Activated CD8-positive, alpha-beta T cell treated with anti-CD3 and anti-CD28 coated beads, Interleukin-2, amount 10 ng/mL, durations not matched to agents 7 days and 5 days (primary cell): ENCODE data around the gene SNX14. TPM values are rescaled to one million over a fixed set of nuclear protein-coding genes. Genes with fewer than 3 reads are reported as not detected.
"Not testable (repeated sequence)": the region's sequence is repeated elsewhere in the genome, so short reads cannot be mapped to it uniquely, and the experiment has no call there.

Experiments used
- ATAC-seq: fragments of 150-1000 bp; cut with Tn5 transposase; one replicate; pipeline ENCODE4 v1.10.0; 2021; ENCODE audit warnings: moderate library complexity
- CTCF ChIA-PET: fragments of 350-600 bp; sonication (Branson Sonifier 250); formaldehyde crosslinking; loops from one replicate; lab custom pipeline; 2021; ENCODE audit warnings: antibody characterized with exemption; lab: Charles Lee
- POLR2A ChIA-PET: fragments of 350-600 bp; sonication (Branson Sonifier 250); formaldehyde crosslinking; loops from one replicate; lab custom pipeline; 2021; ENCODE audit warnings: antibody characterized with exemption; lab: Charles Lee
- DNase-seq: peaks from one replicate; pipeline ENCODE4 v3.0.0-alpha.2; 2020
- H3K27ac Mint-ChIP-seq: one replicate; pipeline ENCODE4 v1.8.0; 2021; ENCODE audit warnings: mild to moderate bottlenecking, mixed read lengths
- H3K27me3 Mint-ChIP-seq: one replicate; pipeline ENCODE4 v1.8.0; 2021; ENCODE audit warnings: low read depth, mixed read lengths
- H3K36me3 Mint-ChIP-seq: one replicate; pipeline ENCODE4 v1.8.0; 2021; ENCODE audit warnings: low read depth, mixed read lengths
- H3K4me1 Mint-ChIP-seq: one replicate; pipeline ENCODE4 v1.8.0; 2021; ENCODE audit warnings: low read depth, mixed read lengths
- H3K4me3 Mint-ChIP-seq: one replicate; pipeline ENCODE4 v1.8.0; 2021; ENCODE audit warnings: mild to moderate bottlenecking, mixed read lengths
- H3K9me3 Mint-ChIP-seq: one replicate; pipeline ENCODE4 v1.8.0; 2022; ENCODE audit warnings: mixed read lengths; ENCODE audit not compliant: insufficient read depth
- total RNA-seq, 2 experiments: library from RNA; stranded (reverse); gene quantifications; one replicate each; pipeline ENCODE4 v1.2.3, GENCODE V29; 2021

SNX14 gene, protein sequence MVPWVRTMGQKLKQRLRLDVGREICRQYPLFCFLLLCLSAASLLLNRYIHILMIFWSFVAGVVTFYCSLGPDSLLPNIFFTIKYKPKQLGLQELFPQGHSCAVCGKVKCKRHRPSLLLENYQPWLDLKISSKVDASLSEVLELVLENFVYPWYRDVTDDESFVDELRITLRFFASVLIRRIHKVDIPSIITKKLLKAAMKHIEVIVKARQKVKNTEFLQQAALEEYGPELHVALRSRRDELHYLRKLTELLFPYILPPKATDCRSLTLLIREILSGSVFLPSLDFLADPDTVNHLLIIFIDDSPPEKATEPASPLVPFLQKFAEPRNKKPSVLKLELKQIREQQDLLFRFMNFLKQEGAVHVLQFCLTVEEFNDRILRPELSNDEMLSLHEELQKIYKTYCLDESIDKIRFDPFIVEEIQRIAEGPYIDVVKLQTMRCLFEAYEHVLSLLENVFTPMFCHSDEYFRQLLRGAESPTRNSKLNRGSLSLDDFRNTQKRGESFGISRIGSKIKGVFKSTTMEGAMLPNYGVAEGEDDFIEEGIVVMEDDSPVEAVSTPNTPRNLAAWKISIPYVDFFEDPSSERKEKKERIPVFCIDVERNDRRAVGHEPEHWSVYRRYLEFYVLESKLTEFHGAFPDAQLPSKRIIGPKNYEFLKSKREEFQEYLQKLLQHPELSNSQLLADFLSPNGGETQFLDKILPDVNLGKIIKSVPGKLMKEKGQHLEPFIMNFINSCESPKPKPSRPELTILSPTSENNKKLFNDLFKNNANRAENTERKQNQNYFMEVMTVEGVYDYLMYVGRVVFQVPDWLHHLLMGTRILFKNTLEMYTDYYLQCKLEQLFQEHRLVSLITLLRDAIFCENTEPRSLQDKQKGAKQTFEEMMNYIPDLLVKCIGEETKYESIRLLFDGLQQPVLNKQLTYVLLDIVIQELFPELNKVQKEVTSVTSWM
- 10 to 100 TPM; 50.1 to 50.3 TPM for total RNA-seq

DNA sequence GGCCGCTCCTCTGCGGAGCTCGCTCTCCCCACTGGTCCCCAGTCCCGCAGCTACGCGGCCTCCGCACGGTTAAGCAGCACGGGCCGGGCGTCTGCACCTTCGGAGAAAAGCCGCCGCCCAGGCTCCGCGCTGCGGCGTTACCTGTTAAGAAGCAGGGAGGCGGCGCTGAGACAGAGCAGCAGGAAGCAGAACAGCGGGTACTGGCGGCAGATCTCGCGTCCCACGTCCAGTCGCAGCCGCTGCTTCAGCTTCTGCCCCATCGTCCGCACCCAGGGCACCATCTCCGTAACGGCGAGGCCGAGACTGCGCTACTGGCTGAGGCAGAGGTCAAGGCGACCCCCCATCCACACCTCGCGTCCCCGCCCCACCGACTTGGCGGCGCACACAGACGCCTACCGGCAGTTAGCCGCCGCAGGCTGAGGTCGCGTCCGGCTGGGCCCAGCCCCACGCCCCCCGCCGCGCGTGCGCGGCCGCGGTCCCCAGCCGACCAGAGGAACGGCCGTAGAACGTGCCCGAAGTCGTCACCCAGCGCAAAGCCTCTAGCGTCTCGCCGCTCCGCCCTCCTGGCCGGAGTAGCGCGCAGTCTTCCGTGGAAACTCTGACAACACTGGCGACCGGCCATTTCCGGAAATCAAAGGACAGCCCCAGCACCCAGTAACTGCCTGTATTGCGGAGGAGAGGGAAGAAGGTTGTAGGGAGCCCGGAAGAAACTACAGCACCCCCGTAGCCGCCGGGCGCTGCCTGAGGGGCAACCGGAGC lies at the start of gene SNX14:
Gene SNX14 (minus strand): TSS at position 421 of the 759 bp plus-strand sequence. CDS start 140 bp downstream, at position 281.
- DNase-seq = peak; percentile 87
- Mint-ChIP-seq H3K36me3 (peaks cover 43% of the 10 kb centered on the region), H3K4me1 (peaks cover 29% of the 10 kb centered on the region), H3K4me3 (peak within 1 kb of the TSS; percentile 93), H3K27me3 (no peaks in the 10 kb centered on the region), H3K9me3 (peaks cover 13% of the 10 kb centered on the region), H3K27ac (peak within 1 kb of the TSS; percentile 96)
- ChIA-PET POLR2A (interaction anchor here (0.6 to 5.1 kb wide), 21 partner anchors 8 to 148 kb away, joined by 3 to 72 read pairs (median 3); partner anchors contain the start of genes NT5E and SYNCRIP), CTCF (interaction anchor here (0.6 to 2.2 kb wide), 7 partner anchors 8 to 111 kb away, joined by 3 to 12 read pairs (median 4); no protein-coding TSS in a partner anchor)
- peak; percentile 85 for ATAC-seq

DNA sequence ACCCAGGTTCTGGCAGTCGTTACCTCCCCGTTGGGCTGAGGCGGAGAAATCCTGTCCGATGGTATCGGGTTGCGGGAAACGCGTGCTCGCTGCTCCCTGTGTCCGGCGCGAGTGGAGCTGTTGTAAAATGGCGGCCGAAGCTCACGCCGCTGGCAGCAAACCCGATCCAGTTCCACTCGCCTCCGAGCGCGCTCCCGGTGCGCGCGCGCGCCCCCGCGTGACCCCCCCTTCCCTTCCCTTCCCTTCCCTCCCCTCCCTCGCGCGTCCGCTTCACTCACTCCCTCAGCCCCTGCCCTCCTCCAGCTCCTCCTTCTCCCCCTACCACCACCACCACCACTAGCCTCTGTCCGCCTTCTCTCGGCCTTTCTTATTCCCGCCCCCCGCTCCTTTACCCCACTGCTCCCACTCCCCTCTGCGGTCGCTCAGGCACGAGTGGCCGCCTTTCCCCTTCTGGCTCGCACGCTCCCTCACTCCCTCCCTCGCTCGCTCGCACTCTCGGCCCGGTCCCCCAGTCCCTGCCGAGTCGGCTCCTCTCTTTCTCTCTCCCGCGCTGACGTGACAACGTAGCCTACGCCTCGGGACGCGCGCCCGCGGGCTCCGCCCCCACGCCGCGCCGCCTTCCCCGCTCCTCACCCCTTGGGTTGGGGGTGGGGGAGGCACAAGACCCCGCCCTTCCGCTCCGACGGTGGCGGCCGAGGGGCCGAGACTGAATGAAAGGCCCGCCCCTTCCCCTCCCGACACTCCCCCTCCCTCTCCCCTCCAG lies 49.3 kb upstream of the SNX14 start, which contains the start of gene SYNCRIP:
Gene SYNCRIP (minus strand): TSS at position 113 of the 763 bp plus-strand sequence. CDS start 1,447 bp downstream, outside the sequence.
- peak; percentile 98 for DNase-seq
- peaks cover 40% of the 10 kb centered on the region for H3K36me3 Mint-ChIP-seq

DNA sequence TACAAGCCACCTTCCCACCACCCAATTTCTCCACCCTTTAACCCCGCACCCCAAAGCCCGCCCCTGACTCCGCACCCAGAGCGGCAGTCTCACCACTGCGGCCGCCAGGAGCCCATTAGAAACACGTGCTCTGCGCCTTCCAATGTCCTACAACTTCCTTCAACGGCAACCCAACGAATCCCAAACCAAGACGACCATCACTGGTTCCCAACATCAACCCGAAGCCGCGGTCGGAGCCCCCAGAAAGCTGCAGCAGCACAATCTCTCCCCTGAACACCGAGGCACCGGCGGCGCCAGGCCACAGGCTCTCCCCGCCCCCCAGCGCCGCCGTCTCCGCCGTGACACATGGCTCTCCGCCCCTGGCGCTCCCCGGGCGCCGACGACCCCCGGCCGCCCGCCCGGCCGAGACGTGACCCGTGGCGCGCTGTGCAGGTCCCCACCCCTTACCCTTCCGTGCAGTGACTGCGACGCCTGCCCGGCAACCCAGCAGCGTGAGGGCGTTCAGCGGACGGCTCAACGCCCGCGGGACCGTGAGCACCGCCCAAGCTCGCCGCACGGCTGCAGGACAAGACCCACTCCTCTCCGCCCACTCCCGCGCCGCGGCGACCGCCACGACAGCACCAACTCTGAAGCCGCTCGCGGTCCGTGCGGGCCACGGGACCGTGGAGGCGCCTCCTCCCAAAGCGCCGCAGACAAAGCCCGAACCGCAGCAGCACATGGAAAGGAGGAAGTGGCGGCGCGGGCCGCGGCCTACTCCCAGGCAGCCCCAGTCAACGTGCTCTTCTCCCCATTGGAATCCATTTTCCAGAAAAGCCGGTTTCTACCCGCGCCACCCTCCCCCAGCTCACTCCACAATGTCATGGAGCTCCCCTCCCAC lies 48.5 kb upstream of the SNX14 start:
- peaks cover 48% of the 10 kb centered on the region for H3K36me3 Mint-ChIP-seq
- DNase-seq (peak; percentile 66), ATAC-seq (peak; percentile 4)
- ChIA-PET POLR2A (interaction anchor here (0.6 to 10.5 kb wide), 19 partner anchors 8 to 1948 kb away, joined by 3 to 501 read pairs (median 4); partner anchors contain the start of genes ORC3, RARS2 and SNX14), CTCF (interaction anchor here (1.1 to 7.4 kb wide), 3 partner anchors 28 to 35 kb away, joined by 4 to 106 read pairs (median 5); no protein-coding TSS in a partner anchor)
- H3K4me1 Mint-ChIP-seq = peaks cover 47% of the 10 kb centered on the region
- H3K27ac Mint-ChIP-seq = peak overlapping the region; percentile 99
- H3K9me3 Mint-ChIP-seq = no peaks in the 10 kb centered on the region
- H3K4me3 Mint-ChIP-seq = peak overlapping the region; percentile 90
- no peaks in the 10 kb centered on the region for H3K27me3 Mint-ChIP-seq

More for the DNA sequence above, 49.3 kb upstream of the SNX14 start, which contains the start of gene SYNCRIP:
- Mint-ChIP-seq H3K9me3 (no peaks in the 10 kb centered on the region), H3K4me1 (peaks cover 38% of the 10 kb centered on the region), H3K4me3 (peak within 1 kb of the TSS; percentile 90), H3K27ac (peak within 1 kb of the TSS; percentile 99), H3K27me3 (peaks cover 1% of the 10 kb centered on the region)
- POLR2A ChIA-PET = interaction anchor here (0.6 to 10.5 kb wide), 22 partner anchors 8 to 1947 kb away, joined by 3 to 501 read pairs (median 4); partner anchors contain the start of genes ORC3, RARS2 and SNX14
- CTCF ChIA-PET = interaction anchor here (1.1 to 7.4 kb wide), 3 partner anchors 28 to 34 kb away, joined by 4 to 106 read pairs (median 5); no protein-coding TSS in a partner anchor
- peak; percentile 82 for ATAC-seq

DNA sequence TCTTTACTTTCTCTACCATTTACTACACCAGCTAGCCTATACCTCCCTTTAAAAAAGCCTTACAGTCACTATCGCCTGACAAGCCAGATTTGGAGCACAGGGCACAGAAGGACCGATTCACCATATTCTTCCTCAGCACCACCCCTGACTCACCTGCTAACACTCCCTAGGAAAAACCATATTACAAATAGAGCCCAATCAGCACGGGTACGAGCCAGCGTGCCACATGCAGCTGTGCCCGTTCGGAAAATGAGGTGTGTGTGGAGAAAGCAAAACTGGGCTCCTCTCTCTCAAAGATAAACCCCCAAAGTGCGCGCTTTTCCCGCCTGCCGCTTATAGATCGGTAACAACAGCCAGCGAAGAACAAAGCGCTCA lies 47.9 kb upstream of the SNX14 start:
- DNase-seq = no peak
- POLR2A ChIA-PET = interaction anchor here (4.2 to 10.5 kb wide), 3 partner anchors 30 to 48 kb away, joined by 20 to 501 read pairs (median 138); partner anchors contain the start of gene SNX14
- H3K4me1 Mint-ChIP-seq = peaks cover 50% of the 10 kb centered on the region
- peak overlapping the region; percentile 90 for H3K4me3 Mint-ChIP-seq
- no peaks in the 10 kb centered on the region for H3K27me3 Mint-ChIP-seq
- CTCF ChIA-PET = interaction anchor here (1.0 to 7.4 kb wide), 3 partner anchors 29 to 48 kb away, joined by 7 to 106 read pairs (median 8); partner anchors contain the start of gene SNX14
- peaks cover 55% of the 10 kb centered on the region for H3K36me3 Mint-ChIP-seq
- H3K9me3 Mint-ChIP-seq = no peaks in the 10 kb centered on the region
- ATAC-seq = no peak
- H3K27ac Mint-ChIP-seq = peak overlapping the region; percentile 99

DNA sequence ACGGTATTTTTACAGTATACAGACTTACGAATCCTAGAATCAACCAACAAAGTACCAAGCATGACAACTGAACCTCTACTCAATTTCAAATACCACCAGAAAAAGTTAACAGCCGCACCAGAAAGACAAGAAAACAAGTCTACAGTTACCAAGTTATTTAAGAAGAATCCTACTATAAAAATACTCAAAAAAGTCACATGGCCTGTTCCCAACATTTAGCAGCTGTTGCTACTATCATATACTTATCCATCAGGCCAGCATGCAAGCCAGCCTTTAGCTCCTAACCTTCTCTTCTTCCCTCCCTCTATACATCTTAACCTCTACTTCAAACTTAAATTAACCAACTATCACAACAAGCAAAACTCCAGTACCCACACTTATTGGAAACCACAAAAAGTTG lies 47.2 kb upstream of the SNX14 start:
- ChIA-PET POLR2A (interaction anchor here (0.8 to 10.5 kb wide), 4 partner anchors 8 to 48 kb away, joined by 4 to 501 read pairs (median 79); partner anchors contain the start of gene SNX14), CTCF (interaction anchor here (0.8 to 7.4 kb wide), 4 partner anchors 9 to 47 kb away, joined by 3 to 106 read pairs (median 8); partner anchors contain the start of gene SNX14)
- DNase-seq (no peak), ATAC-seq (no peak)
- Mint-ChIP-seq H3K4me1 (peaks cover 52% of the 10 kb centered on the region), H3K4me3 (peak overlapping the region; percentile 90), H3K36me3 (peaks cover 58% of the 10 kb centered on the region), H3K9me3 (no peaks in the 10 kb centered on the region), H3K27me3 (no peaks in the 10 kb centered on the region), H3K27ac (peak overlapping the region; percentile 99)

DNA sequence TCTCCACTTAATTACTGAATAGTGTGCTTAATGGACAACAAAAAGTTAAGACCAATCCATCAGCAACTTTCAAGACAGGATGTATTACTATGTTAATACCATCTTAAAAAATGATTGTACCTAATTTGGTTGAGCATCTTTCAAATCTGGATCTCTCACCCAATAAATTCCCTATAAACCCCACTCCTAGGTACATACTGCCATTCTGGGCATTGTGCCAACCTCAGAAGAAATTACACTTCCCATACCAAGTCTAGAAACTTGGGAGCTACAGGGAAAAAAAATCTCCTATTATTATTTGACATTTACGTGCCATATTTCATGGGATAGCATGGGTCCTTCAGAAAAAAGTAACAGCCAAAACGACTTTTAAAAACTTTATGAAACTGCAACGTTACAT lies 43.9 kb upstream of the SNX14 start:
- ChIA-PET POLR2A (interaction anchor here (4.2 to 10.5 kb wide), 3 partner anchors 34 to 44 kb away, joined by 20 to 501 read pairs (median 138); partner anchors contain the start of gene SNX14), CTCF (interaction anchor here (7.4 kb wide), 1 partner anchor 39 kb away, joined by 106 read pairs; no protein-coding TSS in a partner anchor)
- Mint-ChIP-seq H3K4me1 (peaks cover 53% of the 10 kb centered on the region), H3K4me3 (no peak overlapping the region), H3K27ac (peak overlapping the region; percentile 17), H3K9me3 (no peaks in the 10 kb centered on the region), H3K36me3 (peaks cover 78% of the 10 kb centered on the region), H3K27me3 (no peaks in the 10 kb centered on the region)
- ATAC-seq = no peak
- no peak for DNase-seq

DNA sequence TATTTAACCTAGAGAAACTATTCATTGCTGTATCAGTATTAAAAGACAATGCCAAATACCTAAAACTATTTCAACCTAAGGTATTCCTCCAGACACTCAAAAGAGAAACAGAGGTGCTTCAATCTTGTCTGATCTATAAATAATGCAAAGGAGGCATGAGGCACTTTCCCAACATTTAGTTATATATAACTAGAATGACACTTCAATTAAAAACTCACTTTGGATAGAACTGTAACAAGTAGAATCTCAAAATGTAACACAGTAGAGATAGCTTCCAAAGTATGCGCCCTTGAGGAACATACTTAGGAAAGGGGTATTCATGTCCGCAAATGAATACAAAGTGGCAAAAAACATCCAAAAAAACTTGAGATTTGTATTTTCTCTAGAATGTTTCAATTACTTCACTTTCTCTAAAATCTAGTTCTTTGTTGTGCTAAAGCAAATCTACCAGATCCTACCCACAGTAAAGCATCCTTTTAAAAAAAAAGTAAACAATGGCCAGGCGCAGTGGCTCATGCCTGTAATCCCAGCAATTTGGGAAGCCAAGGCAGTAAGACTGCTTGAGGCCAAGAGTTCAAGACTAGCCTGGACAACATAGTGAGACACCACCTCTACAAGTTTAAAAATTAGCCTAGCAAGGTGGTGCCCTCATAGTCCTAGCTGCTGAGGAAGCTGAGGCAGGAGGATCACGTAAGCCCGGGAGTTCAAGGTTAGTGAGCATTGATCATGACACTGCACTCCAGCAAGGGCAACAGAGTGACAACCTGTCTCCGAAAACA lies 38.7 kb upstream of the SNX14 start:
- DNase-seq = no peak
- no peak for ATAC-seq
- H3K36me3 Mint-ChIP-seq = peaks cover 80% of the 10 kb centered on the region
- POLR2A ChIA-PET = interaction anchor here (1.2 to 2.4 kb wide), 3 partner anchors 8 to 46 kb away, joined by 4 to 15 read pairs (median 4); partner anchors contain the start of gene SYNCRIP
- peaks cover 38% of the 10 kb centered on the region for H3K4me1 Mint-ChIP-seq
- no peaks in the 10 kb centered on the region for H3K27me3 Mint-ChIP-seq
- H3K4me3 Mint-ChIP-seq = no peak overlapping the region
- no peaks in the 10 kb centered on the region for H3K9me3 Mint-ChIP-seq
- H3K27ac Mint-ChIP-seq = no peak overlapping the region
- CTCF ChIA-PET = interaction anchor here (0.7 to 1.1 kb wide), 3 partner anchors 8 to 43 kb away, joined by 3 to 4 read pairs (median 3); no protein-coding TSS in a partner anchor

DNA sequence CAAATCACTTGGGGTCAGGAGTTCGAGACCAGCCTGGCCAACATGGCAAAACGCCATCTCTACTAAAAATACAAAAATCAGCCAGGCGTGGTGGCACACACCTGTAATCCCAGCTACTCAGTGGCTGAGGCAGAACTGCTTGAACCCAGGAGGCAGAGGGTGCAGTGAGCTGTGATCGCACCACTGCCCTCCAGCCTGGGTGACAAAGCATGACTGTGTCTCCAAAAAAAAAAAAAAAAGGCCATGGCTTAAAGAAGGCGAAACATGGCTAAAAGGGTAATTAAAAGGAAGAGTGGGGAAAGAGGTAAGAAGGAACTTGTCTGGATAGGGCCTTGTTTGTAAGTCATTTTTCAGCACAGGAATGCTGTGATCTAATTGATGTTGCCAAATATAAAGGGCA lies 37.5 kb upstream of the SNX14 start:
- ChIA-PET POLR2A (interaction anchor here (0.7 to 2.4 kb wide), 4 partner anchors 11 to 114 kb away, joined by 3 to 15 read pairs (median 4); partner anchors contain the start of gene SYNCRIP), CTCF (interaction anchor here (0.9 to 1.1 kb wide), 2 partner anchors 10 to 45 kb away, joined by 3 to 4 read pairs; no protein-coding TSS in a partner anchor)
- not testable (repeated sequence) for DNase-seq, H3K27ac Mint-ChIP-seq, H3K4me3 Mint-ChIP-seq, ATAC-seq, H3K27me3 Mint-ChIP-seq, H3K9me3 Mint-ChIP-seq
- Mint-ChIP-seq H3K4me1 (peaks cover 37% of the 10 kb centered on the region), H3K36me3 (peaks cover 77% of the 10 kb centered on the region)
